ENCODE results near the gene DENND1B.

The DENND1B gene

GRCh38 chr1:197775282-197776262, at the start of gene DENND1B:
Gene DENND1B, minus strand, starts transcription at chr1:197775480. Its CDS starts 325 bp downstream, at chr1:197775155.
- peak in 11 of 14 donors; percentile 5 to 66 (median 39) for DNase-seq

GRCh38 chr1:197814306-197814705, 39.0 kb upstream of the DENND1B start:
- no peak for DNase-seq

- DNase-seq: no peak
Measured at GRCh38 chr1:197813741-197814140, 38.5 kb upstream of the DENND1B start.

GRCh38 chr1:197811769-197812168, 36.5 kb upstream of the DENND1B start:
- no peak for DNase-seq

- no peak for DNase-seq
Measured at GRCh38 chr1:197810812-197811211, 35.5 kb upstream of the DENND1B start.

GRCh38 chr1:197808880-197809279, 33.6 kb upstream of the DENND1B start:
- no peak for DNase-seq

- no peak for DNase-seq
Measured at GRCh38 chr1:197807739-197808453, 32.6 kb upstream of the DENND1B start.

- no peak for DNase-seq
Measured at GRCh38 chr1:197807216-197807615, 31.9 kb upstream of the DENND1B start.

- no peak for DNase-seq
Measured at GRCh38 chr1:197806718-197807117, 31.4 kb upstream of the DENND1B start.

- no peak for DNase-seq
Measured at GRCh38 chr1:197801684-197802083, 26.4 kb upstream of the DENND1B start.

GRCh38 chr1:197801111-197801482, 25.8 kb upstream of the DENND1B start:
- DNase-seq: no peak

- no peak for DNase-seq
Measured at GRCh38 chr1:197800379-197801110, 25.3 kb upstream of the DENND1B start.

- DNase-seq: no peak
Measured at GRCh38 chr1:197799271-197799670, 24.0 kb upstream of the DENND1B start.

GRCh38 chr1:197798492-197798891, 23.2 kb upstream of the DENND1B start:
- no peak for DNase-seq

- no peak for DNase-seq
Measured at GRCh38 chr1:197797010-197797409, 21.7 kb upstream of the DENND1B start.

- no peak for DNase-seq
Measured at GRCh38 chr1:197788741-197789739, 13.8 kb upstream of the DENND1B start.

- DNase-seq: no peak
Measured at GRCh38 chr1:197787623-197788536, 12.6 kb upstream of the DENND1B start.

- no peak for DNase-seq
Measured at GRCh38 chr1:197787056-197787455, 11.8 kb upstream of the DENND1B start.

- DNase-seq: no peak
Measured at GRCh38 chr1:197786280-197786679, 11.0 kb upstream of the DENND1B start.

- no peak for DNase-seq
Measured at GRCh38 chr1:197783510-197783948, 8.2 kb upstream of the DENND1B start.

All from C1 segment of cervical spinal cord (tissue), 14 donors.